Activated CD4-positive, CD25-positive, alpha-beta regulatory T cell treated with anti-CD3 and anti-CD28 coated beads, Interleukin-2, amount 50 U/mL, for 24 hours (primary cell): Measurements from ENCODE around the gene FBXO34.

Experiments used
- ATAC-seq, 2 donors: fragments of 150-1000 bp; cut with Tn5 transposase; one replicate each; pipeline ENCODE4 v1.10.0; 2021; ENCODE audit warnings: mild to moderate bottlenecking in 1 of 2, moderate library complexity in 1 of 2

Gene FBXO34, protein sequence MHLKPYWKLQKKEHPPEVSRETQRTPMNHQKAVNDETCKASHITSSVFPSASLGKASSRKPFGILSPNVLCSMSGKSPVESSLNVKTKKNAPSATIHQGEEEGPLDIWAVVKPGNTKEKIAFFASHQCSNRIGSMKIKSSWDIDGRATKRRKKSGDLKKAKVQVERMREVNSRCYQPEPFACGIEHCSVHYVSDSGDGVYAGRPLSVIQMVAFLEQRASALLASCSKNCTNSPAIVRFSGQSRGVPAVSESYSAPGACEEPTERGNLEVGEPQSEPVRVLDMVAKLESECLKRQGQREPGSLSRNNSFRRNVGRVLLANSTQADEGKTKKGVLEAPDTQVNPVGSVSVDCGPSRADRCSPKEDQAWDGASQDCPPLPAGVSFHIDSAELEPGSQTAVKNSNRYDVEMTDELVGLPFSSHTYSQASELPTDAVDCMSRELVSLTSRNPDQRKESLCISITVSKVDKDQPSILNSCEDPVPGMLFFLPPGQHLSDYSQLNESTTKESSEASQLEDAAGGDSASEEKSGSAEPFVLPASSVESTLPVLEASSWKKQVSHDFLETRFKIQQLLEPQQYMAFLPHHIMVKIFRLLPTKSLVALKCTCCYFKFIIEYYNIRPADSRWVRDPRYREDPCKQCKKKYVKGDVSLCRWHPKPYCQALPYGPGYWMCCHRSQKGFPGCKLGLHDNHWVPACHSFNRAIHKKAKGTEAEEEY

DNA sequence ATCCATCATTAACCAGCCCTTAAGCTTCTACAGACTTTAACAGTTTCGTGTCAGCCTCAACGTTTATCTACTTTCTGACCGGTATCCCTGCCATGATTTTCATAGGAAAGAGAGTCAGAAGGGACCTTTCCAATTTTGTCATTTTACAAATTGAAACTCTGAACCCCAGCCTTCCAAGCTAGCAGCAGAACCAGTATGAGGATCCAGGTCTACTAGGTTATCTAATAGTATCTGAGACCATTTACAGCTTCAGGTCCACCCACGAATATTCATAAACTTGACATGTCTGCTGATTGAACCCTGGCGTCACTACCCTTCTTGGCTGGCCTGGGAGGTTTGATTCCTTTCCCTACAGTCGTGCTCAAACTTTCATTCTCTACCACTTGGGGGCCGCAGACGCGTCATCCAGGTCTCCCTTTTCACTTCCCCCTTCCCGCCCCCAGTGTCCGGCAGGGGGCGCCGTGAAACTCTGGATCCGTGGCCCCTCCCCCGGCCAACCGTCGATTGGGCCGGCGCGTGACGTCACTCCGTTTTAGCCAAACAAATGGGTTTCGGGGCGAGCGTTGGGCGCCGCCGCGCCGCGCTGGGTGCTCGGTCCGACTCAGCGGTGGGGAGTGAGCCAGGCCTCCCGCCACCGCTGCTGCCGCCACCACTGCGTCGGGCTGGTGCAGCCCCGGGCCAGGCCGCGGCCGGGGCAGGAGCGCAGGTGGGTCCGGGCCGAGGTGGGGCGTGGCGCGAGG lies at the start of gene FBXO34:
TSS of gene FBXO34 (plus strand) at position 590 of the 740 bp plus-strand sequence. CDS start 78,970 bp downstream, outside the sequence.
- peak; percentile 89 to 90 for ATAC-seq

DNA sequence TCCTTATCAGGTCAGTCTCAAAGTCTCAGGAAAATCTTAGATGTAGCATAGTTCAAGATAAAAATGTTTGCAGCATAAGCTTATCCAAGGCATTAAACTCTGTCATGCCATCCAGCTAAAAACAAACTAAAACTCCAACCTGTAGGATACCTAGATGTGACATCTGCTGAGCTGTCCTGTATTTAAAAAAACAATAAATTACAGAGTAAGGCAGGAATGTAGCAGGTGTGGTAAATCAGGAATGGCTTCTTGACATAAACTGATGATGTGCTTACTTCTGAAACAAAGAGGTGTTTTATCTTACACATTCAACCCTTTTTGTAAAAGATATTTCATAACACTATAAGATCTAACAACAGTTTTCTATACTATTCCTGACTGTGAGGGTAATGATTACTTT lies 49.3 kb upstream of the FBXO34 start:
- ATAC-seq: no peak

DNA sequence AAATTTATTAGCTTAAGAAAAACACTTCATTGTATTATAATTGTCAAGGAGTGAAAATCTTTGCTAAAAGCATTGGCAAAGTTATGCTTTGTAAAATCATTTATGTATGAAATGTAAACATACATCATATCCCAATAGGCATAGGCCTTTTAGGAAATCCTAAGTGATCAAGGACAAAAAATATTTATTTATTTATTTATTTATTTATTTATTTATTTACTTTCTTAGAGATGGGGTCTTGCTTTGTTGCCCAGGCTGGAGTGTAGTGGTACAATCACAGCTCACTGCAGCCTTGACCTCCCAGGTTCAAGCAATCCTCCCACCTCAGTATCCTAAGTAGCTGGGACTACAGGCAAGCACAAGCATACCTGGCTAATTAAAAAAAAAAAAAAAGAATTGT lies 47.9 kb upstream of the FBXO34 start:
- ATAC-seq: no peak

GRCh38 chr14:55228261-55228660 lies 43.0 kb upstream of the FBXO34 start:
- ATAC-seq: no peak

GRCh38 chr14:55233591-55233990 lies 37.6 kb upstream of the FBXO34 start:
- ATAC-seq: no peak

DNA sequence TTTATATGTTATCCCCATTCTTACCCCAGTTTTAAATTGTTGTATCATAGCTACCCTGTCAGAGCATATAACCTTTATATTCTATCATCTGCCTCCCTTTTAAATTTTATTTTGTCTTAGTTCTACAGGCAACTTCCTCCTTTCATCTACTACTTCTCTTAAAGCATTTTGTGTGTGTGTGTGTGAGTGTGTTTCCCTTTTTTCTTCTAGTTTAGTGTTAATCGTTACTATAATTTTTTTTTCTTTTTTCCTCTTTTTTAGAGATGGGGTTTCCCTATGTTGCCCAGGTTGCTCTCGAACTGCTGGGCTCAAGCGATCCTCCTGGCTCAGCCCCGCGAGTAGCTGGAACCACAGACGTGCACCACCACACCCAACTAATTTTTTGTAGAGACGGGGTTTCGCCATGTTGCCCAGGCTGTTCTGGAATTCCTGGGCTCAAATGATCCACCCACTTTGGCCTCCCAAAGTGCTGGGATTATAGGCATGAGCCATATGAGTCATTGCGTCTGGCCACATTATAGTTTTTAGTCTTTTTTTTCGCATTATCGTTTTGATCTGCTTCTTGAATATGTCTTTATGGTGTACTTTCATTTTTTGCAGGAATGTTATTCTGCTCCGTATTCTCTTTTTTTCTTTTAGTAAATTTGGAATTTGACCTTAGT lies 33.1 kb upstream of the FBXO34 start:
- ATAC-seq: no peak

DNA sequence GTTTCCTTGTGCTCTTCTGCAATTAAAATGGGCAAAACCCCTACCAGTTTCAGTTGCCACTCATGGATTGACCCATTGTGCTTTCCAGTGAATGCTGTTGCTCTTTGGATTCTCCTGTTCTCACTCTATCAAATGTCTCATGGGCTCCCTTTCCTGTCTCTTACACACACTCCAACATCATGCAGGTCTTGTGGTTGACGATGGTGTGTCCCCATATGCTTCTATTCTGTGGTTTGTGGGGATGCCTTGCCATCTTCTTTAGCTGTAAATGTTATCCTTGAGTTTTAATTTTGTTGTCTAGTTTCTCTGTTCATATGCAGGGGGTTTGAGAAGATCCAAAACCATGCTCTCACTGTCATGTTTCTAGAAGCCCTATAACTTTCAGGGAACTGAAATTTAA lies 31.9 kb upstream of the FBXO34 start:
- ATAC-seq: no peak

GRCh38 chr14:55240526-55241178 lies 30.6 kb upstream of the FBXO34 start:
- no peak for ATAC-seq

DNA sequence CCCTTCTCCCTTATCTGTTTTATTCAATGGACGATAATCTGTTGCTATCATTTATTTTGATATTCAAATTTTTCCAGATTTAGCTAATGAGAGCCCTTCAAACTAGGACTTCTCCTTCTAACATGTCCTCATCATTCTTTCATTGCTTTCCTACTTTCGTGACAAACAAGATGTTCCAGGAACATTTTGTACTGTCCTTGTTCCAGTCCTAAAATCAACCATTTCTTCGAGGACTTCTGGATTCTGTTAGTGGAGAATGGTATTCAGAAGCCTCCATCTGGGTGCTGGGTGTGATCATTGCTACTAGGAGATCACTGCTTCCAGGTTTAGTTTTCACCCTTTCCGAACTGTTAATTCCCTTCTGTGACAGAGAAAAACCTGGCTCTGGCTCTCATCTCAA lies 29.5 kb upstream of the FBXO34 start:
- no peak for ATAC-seq

GRCh38 chr14:55243386-55243785 lies 27.8 kb upstream of the FBXO34 start:
- no peak for ATAC-seq

GRCh38 chr14:55243813-55244212 lies 27.4 kb upstream of the FBXO34 start:
- ATAC-seq: no peak

DNA sequence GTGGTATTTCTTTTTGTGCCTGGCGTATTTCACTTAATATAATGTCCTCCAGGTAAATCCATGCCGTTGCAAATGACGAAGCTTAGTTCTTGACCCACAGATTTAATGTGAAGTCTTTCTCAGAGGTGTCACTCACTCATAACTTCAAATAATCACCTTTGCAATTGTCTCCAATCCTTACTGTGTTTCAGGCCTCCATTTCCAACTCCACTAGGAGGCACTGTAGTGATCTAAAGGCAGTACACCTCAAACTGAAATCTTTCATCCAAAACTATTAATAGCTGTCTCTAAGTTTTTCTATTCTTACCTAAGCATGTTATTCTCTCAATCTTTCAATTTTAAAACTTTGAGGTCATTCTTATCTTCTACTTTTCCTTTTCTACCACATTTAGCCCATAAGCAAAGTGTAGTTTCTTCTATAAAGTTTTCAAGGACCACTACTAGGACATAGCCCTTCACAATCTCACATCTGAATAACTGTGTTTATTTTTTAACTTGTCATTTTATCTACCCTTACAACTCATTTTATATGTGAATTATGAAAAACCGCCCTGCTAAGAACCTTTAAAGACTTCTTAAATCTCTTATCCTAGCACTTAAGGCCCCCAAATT lies 25.5 kb upstream of the FBXO34 start:
- peak in 1 of 2 donors; percentile 36 for ATAC-seq

GRCh38 chr14:55248411-55248810 lies 22.8 kb upstream of the FBXO34 start:
- ATAC-seq: no peak

DNA sequence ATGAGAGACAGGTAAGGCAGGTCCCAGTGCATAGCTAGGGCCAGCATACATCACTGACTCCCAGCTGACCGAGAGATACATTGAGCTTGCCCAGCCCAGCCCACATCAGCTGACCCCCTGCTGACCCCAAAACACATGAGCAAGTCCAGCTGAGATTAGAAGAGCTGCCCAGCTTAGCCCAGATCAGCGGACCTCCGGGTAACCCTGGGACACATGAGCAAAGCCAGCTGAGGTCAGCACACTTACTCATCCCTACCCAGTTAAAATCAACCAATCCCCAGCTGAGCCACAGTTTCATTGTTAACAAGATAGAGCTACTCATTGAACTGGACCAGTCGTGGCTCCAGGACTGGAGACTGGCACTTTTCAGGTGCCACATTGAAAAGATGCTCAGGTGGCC lies 21.8 kb upstream of the FBXO34 start:
- ATAC-seq: no peak

DNA sequence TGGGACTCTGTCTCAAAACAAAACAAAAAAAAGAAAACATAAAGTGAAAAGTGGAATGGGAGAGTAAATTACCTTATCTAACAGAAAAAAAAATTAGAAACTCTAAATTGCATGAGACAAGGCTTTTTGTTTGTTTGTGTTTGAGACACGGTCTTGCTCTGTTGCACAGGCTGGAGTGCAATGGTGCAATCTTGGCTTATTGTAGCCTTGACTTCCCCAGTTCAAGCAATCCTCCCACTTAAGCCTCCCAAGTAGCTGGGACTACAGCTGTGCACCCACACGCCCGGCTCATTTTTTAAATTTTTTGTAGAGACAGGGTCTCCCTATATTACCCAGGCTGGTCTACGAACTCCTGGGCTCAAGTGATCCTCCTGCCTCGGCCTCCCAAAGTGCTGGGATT lies 17.9 kb upstream of the FBXO34 start:
- ATAC-seq: no peak

- no peak for ATAC-seq
Observed at GRCh38 chr14:55254581-55254980, 16.6 kb upstream of the FBXO34 start.

DNA sequence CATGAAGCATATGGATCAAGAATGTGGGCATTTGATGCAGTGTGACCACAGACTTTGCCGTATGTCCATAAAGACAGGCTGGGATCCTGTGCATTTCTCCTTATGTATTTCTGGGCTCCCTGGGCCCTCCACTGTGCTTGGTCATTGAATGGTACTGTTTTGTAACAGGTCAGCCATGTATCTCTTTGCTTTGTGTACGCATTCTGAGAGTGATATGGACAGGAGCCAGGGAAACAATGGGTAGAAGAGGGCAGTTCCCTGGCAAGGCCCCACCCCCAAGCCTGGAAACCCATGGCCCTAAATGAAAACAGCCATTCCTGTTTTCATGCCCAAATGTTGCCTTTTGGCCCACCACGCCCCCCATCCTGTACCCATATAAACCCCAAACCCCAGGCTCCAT lies 15.2 kb upstream of the FBXO34 start:
- ATAC-seq: no peak

- no peak for ATAC-seq
Observed at GRCh38 chr14:55256586-55256985, 14.6 kb upstream of the FBXO34 start.

DNA sequence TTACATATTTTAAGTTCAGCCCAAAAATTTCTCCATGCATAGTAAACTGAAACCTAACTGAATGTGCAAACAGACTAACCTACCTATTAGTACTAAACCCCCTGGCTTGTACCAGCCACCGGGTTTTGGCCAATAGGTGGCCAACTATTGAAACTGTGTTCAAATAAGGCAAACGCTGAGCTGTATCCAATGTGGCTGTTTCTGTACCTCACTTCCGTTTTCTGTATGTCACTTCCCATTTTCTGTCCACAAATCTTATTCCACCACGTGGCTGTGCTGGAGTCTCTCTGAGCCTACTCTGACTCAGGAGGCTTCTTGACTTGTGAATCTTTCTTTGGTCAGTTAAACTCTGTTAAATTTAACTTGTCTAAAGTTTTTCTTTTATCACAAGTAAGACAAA lies 6.0 kb upstream of the FBXO34 start:
- ATAC-seq: peak; percentile 13 to 49

GRCh38 chr14:55267820-55268219 lies 3.4 kb upstream of the FBXO34 start:
- no peak for ATAC-seq

GRCh38 chr14:55271572-55272298 lies 514 bp downstream of the FBXO34 start:
- peak; percentile 30 to 33 for ATAC-seq
